Muscle of arm (tissue), 12 donors: ENCODE data around the gene CDC42SE2. TPM values are rescaled to one million over a fixed set of nuclear protein-coding genes. Genes with fewer than 3 reads are reported as not detected.
"Not testable (repeated sequence)": the region's sequence is repeated elsewhere in the genome, so short reads cannot be mapped to it uniquely, and the experiment has no call there.

Experiments used
- DNase-seq: peaks from one replicate; pipeline ENCODE4 v3.0.0-alpha.2; 2013
- polyA plus RNA-seq, 12 donors: library from polyadenylated mRNA; unstranded; fragments of 120-200 nt; gene quantifications; one replicate each; pipeline ENCODE4 v1.2.1, GENCODE V29; 2013; ENCODE audit not compliant: insufficient read length in 12 of 12

The CDC42SE2 gene
- polyA plus RNA-seq, 12 donors: 23.2 to 30.6 (median 26.8) TPM; not detected in 1

DNA sequence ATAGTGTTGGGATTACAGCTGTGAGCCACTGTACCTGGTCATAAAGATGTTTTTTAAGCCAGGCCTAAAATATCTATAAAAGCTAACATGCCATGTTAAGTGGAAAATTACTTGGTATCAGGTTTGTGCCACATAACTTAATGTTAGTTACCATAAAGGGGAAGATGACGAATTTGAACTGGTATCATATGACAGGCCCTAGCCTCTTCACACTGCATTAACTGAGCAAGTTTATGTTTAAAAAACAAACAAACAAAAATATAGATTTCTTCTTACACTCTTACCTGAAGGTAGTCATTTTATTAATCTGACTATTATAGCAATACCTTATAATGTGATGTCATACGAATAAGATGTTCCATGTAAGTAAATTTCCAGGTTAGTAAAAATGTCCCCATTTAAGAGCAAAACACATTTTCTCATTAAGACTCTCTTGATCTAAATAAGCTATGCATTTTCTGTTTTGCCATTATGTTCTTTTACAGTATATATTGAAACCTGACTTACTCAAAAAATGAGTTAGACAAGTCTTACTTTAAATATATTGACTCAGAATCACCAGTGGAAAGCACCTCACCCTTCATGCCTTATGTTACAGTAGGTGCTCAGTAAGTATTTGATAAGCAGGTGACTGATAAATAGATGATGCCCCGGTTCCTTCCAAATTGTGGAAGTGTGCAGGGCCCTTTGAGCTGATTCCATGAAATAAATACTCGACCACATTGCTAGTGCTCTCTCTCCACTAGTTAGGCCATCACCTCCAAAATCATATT lies 125.4 kb downstream of the CDC42SE2 start:
- no peak for DNase-seq

DNA sequence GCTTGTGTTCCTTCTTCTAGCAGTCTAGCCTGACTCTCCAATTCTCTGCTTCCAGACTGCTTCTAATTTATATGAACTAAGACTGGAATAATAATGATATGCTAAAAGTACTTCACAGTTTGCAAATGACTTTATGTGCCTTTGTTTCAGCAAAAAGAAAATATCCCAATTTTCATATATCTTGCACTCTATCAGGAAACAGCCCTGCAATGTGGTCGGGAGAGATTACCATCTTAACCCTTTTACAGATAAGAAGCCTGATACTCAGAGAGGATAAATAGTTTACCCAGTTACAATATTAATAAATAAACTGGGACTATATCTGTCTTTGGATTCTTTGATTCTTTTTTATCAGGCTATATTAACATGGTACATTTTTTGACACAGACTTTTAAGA lies 126.0 kb downstream of the CDC42SE2 start:
- no peak for DNase-seq

DNA sequence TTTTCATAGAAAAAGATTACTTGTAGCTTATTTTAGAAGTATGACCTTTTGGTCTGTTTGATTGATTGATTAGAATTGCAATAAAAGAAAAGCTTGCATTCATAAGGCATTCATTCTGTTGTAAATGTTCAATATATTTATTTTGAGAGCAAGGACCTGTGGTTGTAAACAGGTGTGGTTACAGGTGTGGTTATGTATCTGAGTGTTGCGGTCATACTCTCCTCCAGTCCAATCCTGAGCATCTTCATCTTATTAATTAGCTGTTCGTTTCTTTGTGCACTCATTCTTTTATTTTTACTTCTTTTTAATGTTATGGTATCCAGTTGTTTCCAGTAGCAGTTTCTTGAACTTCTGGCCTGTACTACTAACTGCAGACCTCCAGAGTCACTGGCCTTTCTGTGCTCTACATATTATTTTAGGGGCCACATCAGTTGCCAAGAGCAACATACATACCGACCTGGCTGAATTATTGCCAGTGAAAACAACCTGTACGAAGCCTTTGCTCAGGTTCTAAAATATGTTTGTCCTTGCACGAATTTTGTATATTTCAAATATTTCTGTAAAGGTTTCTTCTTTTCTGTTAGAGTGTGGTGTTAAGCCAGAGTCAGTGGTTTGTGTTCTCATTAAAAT lies 128.7 kb downstream of the CDC42SE2 start:
- no peak for DNase-seq

DNA sequence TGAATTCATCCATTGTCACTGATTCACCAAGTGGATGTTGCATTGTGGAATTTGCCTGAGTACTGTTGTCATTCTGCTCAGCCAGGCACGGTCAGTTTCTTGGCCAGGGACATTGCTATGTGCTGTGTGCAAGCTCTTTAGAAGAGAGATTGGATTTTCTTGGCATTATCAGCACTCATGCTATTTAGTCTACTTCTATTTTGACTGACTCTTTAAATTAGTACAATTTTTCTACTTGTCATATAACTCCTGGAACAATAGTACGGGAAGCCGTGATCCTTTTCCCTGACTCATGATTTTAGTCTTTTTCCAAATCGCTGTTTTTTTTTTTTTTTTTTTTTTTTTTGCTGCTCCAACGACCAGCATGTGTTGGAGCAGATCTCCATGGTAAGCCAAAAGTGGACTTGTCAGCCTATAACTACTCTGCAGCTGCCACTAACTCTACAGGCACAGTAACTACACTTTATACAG lies 129.7 kb downstream of the CDC42SE2 start:
- no peak for DNase-seq

DNA sequence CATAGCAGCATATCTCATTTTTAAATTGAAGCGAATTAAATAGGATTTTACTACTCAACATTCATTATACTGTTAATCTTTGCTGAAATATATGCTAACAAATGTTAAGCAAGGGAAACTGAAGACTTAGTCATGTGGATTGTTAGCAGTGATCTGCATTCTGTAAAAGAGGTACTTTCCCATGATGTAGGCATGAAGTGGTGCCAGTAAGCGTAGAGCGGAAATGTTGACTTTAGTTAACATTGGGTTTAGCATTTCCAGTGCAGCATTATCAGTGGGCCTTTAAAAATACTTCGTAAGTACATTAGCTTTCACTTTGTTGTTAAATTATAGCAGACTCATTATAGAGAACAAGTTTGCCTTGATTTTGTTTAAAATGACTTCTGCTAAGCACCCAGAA lies 130.3 kb downstream of the CDC42SE2 start:
- no peak for DNase-seq

DNA sequence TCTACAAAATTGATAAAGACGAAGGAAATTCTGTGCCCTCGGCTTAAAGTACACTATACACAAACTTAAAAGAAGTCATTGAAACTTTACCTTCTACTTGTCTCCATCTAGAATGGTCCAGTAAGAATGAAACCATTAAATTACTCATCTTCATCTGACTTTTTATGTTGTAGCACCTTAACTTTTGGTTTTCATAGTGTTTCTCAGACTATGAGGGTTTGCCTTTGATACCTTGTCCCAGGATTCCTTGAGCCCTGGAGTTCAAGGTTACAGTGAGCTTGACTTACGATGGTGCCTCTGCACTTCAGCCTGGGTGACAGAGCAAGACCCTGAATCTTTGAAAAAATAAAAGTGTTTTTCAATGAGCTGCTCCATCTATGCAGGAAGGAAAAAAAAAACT lies 132.2 kb downstream of the CDC42SE2 start:
- no peak for DNase-seq

DNA sequence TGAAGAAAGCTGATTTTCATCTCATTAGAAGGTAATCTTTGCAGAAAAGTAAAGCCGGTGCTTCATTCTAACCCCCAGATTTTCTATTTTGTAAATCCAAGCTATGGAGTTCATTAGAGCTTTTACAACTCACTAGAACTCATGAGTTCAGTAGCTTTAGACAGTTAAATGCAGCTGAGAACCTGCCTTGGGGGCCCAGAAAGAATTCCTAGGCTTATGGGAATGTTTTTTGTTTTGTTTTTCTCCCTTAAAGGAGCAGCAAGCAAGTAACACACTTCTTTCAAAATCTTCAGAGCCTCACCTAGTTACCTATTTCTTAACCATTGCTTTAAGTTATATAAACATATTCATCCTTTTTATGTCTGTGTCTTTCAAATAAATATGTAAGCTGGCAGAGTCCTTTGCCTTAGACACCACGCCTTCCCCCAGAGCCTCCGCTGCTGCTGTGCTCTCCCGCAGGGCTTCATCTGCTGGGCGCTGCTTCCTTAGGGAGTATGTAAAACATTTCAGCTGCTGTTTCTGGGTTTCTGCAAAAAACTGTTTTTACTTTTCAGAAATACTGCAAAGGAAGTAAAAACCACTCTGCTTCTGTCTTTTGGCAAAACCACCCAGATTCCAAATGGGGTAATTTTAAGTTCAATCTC lies 132.9 kb downstream of the CDC42SE2 start:
- DNase-seq: no peak

DNA sequence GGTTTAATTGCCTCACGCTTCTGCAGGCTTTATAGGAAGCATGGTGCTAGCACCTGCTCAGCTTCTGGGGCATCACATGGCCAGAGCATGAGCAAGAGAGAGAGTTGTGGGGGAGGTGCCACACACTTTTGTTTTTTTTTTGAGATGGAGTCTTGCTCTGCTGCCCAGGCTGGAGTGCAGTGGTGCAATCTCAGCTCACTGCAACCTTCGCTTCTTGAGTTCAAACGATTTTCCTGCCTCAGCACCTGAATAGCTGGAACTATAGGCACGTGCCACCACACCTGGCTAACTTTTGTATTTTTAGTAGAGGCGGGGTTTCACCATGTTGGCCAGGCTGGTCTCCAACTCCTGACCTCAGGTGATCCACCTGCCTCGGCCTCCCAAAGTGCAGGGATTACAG lies 135.2 kb downstream of the CDC42SE2 start:
- not testable (repeated sequence) for DNase-seq

DNA sequence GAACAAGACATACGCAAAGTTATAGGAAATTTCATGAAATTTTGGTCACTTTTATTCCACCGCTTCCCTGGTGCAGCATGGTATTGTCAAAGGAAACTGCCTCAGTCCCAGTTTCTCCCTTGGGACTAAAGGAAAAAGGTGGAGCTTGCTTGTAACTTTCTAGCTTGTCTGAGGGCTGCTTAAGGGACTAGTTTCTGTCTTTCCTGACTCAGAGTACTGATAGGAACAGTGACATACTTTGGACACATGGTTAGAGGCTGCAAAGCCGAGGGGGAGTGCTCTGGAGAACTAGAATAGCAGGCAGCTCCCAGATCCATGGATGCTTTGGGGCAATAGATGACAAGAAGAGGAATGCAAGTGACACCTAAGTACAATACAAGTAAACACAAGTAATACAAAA lies 136.7 kb downstream of the CDC42SE2 start:
- no peak for DNase-seq

DNA sequence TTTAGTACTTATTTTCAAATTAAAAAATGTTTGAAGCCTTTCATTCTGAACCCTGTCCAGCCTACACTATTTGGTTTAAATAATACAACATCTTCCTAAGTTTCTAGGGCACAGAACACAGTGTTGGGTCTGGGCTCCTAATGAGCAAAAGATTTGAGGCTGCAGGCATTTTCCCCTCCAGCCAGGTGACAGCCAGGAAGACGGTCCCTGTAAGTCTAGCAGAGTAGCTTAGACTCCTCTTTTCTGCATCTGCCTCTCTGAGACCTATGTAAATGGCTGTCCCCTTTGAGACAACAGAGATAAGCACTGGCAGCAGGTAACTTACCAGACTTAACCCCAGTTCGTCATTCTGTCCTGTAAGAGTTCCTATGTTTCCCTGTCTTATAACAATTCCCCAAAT lies 141.8 kb downstream of the CDC42SE2 start:
- no peak for DNase-seq

DNA sequence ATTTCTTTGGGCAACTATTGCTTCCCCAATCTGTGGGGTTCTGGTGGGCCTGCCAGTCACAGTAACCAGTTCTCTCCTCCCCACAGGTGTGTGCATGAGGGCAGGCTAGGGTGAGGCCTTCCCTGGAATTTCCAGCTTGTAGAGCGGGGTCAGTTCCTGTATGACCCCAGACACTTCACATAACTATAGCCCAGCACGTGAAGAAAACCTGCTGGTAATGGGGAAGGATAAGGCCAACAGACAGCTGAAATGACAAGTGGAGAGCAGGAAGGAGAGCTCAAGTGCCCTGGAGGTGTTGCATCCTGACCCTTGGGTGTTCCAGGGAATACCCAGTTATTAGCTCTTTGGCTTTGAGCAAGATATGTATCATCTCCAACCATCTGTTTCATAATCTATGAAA lies 142.2 kb downstream of the CDC42SE2 start:
- DNase-seq: no peak

DNA sequence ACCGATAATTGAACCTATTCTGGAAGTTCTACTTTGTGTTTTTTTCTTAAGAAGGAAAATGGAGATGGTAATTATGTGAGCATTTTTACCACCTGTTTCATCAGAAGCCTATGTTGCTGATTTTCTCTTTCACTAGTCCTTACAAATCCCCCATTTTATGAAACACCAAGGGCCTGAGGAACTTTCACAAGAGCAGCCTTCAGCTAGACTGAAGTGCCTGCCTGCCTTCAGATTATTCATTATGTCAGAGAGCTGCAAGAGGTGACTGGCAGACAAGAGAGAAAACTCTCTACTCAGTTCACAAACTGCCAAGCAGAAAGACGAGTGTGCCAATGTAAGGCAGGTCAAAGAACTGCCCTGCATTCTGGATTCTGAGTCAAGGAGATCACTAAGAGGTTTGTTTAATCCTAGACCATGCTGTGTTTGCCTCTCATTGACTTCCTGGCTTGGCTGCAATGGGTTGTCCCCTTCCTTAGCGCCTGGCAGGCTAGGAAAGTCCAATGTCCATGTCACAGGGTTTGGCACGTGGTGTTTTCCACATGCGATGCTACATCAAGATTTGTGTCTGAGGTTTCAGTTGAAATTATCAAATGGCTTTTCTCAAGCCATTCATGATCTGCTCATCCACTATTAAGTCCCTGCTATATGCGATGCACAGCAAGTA lies 143.3 kb downstream of the CDC42SE2 start:
- no peak for DNase-seq

DNA sequence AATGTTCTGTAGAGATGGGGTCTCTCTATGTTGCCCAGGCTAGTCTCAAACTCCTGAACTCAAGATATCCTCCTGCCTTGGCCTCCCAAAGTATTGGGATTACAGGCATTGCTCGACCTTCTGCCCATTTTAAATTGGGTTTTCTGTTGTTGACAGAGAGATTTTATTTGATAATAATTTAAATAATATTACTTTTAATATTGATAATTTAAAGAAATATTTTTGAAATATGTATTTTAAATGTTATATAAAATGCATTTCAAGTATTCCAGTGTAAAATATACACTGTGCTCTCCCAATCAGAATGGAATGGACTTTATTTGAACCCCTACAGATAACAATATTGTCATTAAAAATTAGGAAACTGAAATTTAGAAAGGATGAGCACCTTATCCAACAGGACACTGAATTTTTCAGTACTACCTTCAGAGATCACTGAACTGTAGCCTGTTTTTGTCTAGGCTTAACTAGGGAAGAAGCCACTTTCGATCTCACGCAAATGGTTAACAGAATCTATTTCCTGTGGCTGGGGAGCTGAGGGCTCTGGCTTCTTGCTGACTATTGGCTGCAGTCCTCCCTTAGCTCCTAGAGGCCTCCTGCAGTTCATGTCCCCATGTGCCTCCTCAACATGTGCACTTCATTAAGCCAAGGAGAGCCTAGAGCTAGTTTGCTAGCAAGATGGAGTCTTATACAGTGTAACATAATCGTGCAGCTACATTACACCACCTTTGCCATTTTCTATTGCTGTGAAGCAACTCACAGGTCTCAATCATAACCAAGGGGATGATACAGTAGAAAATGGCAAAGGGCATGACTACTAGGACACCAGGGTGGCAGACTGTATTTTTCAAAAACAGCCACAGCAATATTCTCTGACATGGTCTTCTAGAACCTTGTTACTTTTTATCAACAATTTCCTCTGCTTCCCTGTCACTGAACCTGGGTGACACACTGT lies 150.0 kb downstream of the CDC42SE2 start:
- no peak for DNase-seq

DNA sequence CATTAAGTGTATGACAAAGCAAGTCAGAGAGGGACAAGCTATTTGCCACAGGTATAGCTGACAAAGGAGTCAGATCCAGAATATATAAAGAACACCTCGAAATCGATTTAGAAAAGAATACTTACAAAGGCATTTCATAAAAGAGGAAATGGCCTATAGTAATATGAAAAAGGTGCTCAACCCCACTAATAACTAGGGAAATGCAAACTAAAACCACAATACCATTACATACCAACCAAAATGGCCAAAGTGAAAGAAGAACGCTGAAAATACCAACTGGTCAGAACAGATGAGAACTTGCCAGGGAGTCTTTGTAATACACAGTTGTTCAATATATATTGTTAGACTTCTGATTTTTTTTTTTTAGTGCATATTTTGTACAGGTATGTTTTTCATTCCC lies 152.9 kb downstream of the CDC42SE2 start:
- DNase-seq: no peak

DNA sequence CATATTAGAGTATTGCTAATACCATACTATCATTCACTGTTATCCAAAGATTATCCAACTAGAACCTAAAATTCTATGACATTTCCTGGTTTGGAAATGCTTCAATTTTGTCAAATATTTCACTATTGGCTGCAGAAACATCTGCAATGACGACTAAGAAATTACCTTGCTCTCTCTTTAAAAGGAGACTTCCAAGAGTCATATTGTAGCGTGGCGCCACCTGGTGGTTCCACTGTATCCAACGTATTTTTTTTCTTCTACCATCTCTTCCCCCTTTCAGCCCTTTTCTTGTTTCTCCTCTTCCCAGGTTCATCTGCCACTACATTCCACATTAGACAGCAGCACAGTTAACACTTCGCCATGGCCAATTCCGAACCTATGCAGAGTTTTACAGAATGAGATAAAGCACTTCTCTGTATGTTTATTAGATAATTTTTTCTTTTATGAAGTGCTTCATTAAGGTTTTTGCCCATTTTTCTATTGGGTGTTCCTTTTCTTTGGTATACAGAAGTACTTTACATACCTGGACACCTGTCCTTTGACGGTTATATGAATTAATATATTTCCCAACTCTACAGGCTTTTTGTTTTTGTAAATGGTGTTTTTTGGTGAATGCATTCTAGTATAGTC lies 153.5 kb downstream of the CDC42SE2 start:
- peak; percentile 73 for DNase-seq

DNA sequence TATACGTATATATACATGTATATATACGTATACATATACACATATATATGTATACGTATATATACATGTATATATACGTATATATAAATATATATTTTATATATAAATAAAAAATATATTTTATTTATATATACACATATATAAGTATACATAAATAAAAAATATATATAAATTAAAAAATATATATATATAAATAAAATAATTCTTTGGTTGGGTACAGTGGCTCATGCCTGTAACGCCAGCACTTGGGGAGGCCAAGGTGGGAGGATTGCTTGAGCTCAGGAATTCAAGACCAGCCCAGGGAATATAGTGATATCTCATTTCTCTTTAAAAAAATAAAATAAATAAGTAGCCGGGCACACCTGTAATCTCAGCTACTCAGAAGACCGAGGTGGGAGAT lies 155.0 kb downstream of the CDC42SE2 start:
- no peak for DNase-seq

DNA sequence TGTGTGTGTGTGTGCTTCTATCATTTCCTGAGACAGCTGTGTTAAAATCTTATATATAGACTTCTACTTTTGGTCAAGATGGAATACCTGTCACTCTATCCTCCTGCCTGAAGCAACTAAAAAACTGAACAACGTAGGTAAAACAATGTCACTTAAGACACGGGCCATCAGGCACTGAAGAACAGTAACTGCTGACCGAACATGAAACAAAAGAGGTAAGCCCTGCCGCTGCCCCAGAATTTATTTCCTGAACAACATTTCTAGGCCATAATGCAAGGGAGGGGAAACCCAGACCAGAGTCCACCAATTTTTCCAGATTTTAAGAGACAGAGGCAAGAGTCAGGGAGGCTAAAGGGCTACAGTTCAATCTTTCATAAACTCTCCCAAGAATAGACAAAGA lies 156.0 kb downstream of the CDC42SE2 start:
- no peak for DNase-seq

DNA sequence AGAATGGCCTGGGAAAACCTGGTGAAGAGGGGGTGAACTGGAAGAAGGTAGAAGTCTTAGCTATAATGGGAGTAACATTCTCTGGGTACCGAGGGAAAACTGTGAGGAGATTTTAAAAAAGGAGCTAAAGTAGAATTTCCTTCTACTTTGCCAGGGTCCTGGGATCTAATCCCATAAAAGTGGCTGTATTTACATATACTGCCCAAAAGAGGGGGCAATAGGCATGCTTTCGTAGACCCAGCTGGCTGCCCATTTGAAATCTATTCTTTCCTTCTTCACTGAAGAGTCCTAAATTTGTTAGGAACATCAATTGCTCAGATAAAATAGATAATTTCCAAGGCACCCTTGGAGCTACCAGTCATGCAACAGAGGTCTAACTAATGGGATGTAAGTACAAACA lies 159.2 kb downstream of the CDC42SE2 start:
- no peak for DNase-seq

DNA sequence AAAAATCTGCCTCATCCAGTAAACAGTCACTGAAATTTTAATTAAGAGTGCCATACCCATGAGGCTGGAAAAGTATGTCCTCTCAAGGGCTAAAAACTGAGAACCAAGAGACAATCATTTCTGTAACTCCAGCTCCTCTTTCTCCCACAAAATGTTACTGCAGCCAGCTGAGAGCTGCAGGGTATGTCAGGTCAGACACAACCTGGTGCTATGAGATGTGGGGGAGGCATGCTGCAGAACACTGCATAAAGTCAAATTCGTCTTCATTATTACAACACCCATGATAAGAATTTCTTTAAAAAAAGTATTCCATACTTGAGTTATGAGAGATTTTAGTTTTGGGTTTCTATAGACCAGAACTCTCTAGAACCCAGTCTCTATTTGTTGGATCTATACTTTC lies 162.2 kb downstream of the CDC42SE2 start:
- no peak for DNase-seq

DNA sequence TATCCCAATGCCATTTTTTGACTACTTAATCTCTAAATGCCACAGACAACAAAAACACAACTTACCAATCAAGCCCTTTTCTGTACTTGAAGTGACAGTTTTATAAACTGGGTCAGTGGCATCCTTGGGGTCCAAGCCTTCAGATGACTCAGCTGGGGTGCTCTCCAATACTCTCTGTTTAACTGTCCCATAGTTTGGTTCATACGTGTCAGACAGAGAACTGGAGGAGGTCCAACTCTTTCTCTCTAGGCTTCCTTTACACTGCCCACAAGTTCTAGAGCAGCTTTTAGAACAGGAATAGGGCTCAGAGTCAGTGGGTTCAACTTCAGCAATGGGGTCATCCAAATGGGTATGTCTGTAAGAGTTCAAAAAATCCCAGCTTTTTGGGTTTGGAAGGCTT lies 166.9 kb downstream of the CDC42SE2 start:
- DNase-seq: no peak

DNA sequence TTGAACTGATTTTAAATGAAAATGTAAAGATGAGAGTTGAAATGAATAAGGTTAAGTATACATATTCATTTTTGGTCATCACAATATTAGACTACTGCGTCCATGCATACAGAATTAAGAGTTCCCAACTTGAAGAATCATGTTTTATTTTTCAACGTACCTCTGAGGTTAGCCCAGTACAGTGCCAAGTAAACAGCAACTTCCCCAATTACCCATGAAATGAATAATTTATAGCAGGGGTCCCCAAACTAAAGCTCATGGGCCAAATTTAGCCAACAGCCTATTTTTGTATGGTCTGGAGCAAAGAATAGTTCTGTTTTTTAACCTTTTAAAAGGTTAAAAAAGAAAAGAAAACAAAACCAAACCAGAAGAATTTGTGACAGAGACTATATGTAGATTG lies 167.9 kb downstream of the CDC42SE2 start:
- DNase-seq: no peak
